Fibroblast of the aortic adventitia (primary cell): ENCODE data around the gene GAPVD1. TPM values are rescaled to one million over a fixed set of nuclear protein-coding genes. Genes with fewer than 3 reads are reported as not detected.
"Not testable (repeated sequence)": the region's sequence is repeated elsewhere in the genome, so short reads cannot be mapped to it uniquely, and the experiment has no call there.

Experiments used
- DNase-seq: peaks from one replicate; pipeline ENCODE4 v3.0.0-alpha.2; 2010; ENCODE audit warnings: low read depth
- H3K4me3 ChIP-seq: 2 replicates; pipeline ENCODE4 v1.5.1; 2011; ENCODE audit warnings: low read depth, mild to moderate bottlenecking, control low read depth, low read length, moderate library complexity
- CTCF ChIP-seq: IDR thresholded peaks from 2 replicates; pipeline ENCODE4 v1.5.1; 2011; ENCODE audit warnings: mild to moderate bottlenecking, low read length, control low read depth, inconsistent platforms; ENCODE audit not compliant: insufficient read depth
- total RNA-seq: library from RNA; depleted of rRNA; stranded (reverse); fragments of >200 nt; gene quantifications from 2 replicates; pipeline ENCODE4 v1.2.3, GENCODE V29; 2012; ENCODE audit warnings: low replicate concordance

GAPVD1 gene
- total RNA-seq, 1 donor = 52.7 TPM

- H3K4me3 ChIP-seq = no peak overlapping the region
- no peak for TF ChIP-seq CTCF
- no peak for DNase-seq
These were observed 136.1 kb downstream of the GAPVD1 start for GRCh38 chr9:125397736-125398135.

DNA sequence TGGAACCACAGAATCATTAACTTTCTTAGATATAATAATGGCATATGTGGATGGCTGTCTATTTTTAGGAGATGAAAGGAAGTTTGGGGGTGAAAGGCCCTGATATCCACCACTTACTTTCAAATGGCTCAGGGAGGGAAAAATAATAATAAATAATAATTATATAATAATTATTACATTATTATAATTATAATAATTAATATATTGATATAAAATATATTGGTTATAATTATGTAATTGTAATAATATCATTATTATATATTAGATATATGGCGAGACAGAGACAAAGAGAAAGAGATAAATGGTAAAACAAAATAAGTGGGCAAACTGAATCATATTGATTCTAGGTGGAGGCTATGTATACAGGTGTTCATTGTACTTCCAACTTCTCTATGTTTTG lies 136.6 kb downstream of the GAPVD1 start:
- TF ChIP-seq CTCF = no peak
- no peak overlapping the region for H3K4me3 ChIP-seq
- DNase-seq = no peak

GRCh38 chr9:125399165-125399564 lies 137.5 kb downstream of the GAPVD1 start:
- no peak for TF ChIP-seq CTCF
- H3K4me3 ChIP-seq = no peak overlapping the region
- no peak for DNase-seq

DNA sequence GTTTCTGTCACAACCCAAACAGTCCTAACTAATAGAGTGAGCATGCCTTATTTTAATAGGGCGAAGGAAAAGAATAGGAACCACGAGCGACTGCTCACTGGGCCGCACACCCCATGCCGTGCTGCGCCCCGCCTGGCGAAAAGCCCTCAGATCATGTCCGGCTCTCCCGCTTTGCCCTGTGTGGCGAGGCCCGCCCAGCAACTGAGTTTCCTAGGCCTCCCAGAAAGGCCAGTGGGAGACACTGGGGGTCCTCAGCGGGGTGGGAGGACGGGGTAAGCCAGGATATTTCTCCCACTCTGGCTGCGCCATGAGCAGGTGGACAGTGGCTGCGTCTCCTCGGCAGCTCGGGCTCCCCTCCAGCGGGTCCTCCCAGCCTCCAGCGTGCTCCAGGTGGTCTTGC lies 138.0 kb downstream of the GAPVD1 start:
- H3K4me3 ChIP-seq = no peak overlapping the region
- DNase-seq = no peak
- TF ChIP-seq CTCF = no peak

DNA sequence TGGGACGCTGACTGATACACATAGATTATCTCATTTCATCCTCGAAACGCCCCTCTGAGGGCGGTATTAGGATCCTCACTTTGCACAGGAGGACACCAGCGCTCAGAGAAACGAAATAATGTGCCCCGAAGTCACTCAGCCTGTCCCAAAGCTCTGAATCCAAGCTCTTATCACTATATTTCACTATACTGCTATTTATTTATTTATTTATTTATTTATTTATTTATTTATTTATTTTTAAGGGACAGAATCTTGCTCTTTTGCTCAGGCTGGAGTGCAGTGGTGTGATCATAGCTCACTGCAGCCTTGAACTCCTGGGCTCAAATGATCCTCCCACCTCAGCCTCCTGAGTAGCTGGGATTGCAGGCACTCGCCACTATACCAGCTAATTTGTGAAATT lies 138.6 kb downstream of the GAPVD1 start:
- DNase-seq, H3K4me3 ChIP-seq: not testable (repeated sequence)

DNA sequence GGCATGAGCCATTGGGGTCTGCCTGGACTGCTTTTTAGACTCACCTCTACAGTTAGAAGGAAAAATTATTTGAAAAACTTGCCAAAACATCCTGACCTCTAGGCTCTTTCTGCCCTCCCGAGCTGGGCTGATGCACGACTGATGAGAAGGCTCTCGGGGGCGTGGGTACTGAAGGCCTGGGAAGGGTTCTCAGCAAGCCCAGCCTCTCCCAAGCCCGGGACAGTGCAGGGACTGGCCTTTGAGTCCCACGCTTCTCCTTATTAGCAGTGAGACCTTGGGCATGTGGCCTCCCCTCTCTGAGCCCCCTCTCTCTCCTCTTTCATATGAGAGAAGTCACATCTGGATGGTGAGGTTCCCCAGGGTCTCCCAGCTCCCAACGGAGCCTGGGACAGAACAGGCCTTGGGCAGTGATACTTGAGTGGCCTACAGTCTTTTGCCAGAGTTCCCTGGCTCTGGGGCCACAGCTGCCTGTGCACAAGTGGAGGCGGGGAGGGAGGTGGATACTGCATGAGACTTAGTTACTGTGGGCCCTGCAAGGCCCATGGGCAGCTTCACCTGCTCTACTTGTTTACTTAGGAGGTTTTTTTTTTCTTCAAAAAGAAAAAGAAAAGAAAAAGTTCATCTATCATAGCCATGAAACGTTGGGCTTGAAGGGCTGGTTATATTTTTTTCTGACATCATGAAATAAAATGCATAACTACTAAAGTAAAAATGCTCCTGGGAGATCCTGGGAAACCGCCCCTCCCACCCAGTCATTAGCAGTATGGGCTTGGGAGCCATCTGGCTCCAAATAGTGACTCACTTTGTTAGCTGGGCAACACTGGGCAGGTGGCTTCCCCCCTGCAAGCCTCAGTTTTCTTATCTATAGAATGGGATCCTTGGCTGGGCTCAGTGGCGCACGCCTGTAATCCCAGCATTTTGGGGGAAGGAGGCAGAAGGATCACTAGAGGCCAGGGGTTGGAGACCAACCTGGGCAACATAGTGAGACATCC lies 139.4 kb downstream of the GAPVD1 start:
- TF ChIP-seq CTCF = no peak
- no peak overlapping the region for H3K4me3 ChIP-seq
- no peak for DNase-seq

- H3K4me3 ChIP-seq = no peak overlapping the region
- TF ChIP-seq CTCF = no peak
- DNase-seq = no peak
These were observed 143.1 kb downstream of the GAPVD1 start for GRCh38 chr9:125404733-125405132.
